Astrocyte (in vitro differentiated cells and primary cell): ENCODE results near the gene CBX2.

Source experiments
- EZH2 ChIP-seq: IDR thresholded peaks from 2 replicates; pipeline ENCODE4 v1.6.1; 2012; ENCODE audit warnings: mild to moderate bottlenecking, low read length, inconsistent platforms; ENCODE audit not compliant: insufficient read depth
- TF ChIP-seq, protein P1 (sequence below): IDR thresholded peaks from 2 replicates; pipeline ENCODE4 v1.5.1; 2011; ENCODE audit warnings: low read depth, mild to moderate bottlenecking, inconsistent platforms, low read length, moderate library complexity; ENCODE audit not compliant: insufficient read depth

DNA sequence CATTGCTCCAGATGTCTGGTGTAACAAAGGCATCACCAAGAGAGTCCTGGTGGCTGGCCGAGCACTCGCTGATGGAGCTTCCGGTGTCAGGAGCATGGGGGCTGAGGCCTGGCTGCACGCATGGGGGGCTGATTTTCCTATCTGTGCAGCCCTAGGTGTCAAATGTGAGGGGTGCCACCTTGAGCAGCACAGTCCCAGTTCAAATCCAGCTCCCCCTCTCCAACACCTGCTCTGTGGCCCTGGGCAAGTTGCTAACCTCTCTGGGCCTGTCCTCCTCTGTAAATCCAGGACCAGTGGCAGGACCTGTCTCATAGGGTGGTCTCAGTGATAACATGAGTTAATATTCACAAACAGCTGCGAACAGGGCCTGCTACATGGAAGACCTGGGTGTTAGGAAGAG, 34.3 kb upstream of the CBX2 start:
- TF ChIP-seq, protein P1, sequence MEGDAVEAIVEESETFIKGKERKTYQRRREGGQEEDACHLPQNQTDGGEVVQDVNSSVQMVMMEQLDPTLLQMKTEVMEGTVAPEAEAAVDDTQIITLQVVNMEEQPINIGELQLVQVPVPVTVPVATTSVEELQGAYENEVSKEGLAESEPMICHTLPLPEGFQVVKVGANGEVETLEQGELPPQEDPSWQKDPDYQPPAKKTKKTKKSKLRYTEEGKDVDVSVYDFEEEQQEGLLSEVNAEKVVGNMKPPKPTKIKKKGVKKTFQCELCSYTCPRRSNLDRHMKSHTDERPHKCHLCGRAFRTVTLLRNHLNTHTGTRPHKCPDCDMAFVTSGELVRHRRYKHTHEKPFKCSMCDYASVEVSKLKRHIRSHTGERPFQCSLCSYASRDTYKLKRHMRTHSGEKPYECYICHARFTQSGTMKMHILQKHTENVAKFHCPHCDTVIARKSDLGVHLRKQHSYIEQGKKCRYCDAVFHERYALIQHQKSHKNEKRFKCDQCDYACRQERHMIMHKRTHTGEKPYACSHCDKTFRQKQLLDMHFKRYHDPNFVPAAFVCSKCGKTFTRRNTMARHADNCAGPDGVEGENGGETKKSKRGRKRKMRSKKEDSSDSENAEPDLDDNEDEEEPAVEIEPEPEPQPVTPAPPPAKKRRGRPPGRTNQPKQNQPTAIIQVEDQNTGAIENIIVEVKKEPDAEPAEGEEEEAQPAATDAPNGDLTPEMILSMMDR, result no peak
- TF ChIP-seq EZH2, result no peak
